ENCODE measurements around the gene TIGD7. TPM values are rescaled to one million over a fixed set of nuclear protein-coding genes. Genes with fewer than 3 reads are reported as not detected.

Gene TIGD7
- total and polyA plus RNA-seq, 2 of the 8 experiments (the other 6 are each of a cell fraction or from before 2014, with no cell fraction given), result 3.0 to 8.9 TPM

GRCh38 chr16:3295783-3296182, 9.4 kb downstream of the TIGD7 start:
- DNase-seq (ENCODE audit: low read depth in 1 of 2, low spot score in 2 of 2), result no peak
- Histone ChIP-seq H3K23me2 (ENCODE audit: low read depth, low read length) (no peaks in the 10 kb centered on the region), H3K4me3 (ENCODE audit: extremely low read depth in 1 of 4, insufficient read depth in 2 of 4, low read depth in 3 of 4, low read length in 4 of 4) (no peak overlapping the region), H4K8ac (ENCODE audit: extremely low read depth, insufficient read depth, low read length) (no peak overlapping the region; the same call in 1 of the 2 replicates), H4K20me1 (replicated peaks in 1 of 2; ENCODE audit: control insufficient read depth in 1 of 2, insufficient read depth in 2 of 2, low read length in 2 of 2) (no peaks in the 10 kb centered on the region), H3K9me3 (ENCODE audit: insufficient read depth in 2 of 2, low read depth in 1 of 2, low read length in 1 of 2) (peaks cover 30 to 46% of the 10 kb centered on the region in 2 experiments), H3K27me3 (replicated peaks in 1 of 4; ENCODE audit: control insufficient read depth in 3 of 4, extremely low read depth in 1 of 4, insufficient read depth in 3 of 4, low read length in 3 of 4) (no peaks in the 10 kb centered on the region), H2BK120ac (replicated peaks; ENCODE audit: low read depth, low read length) (no peak overlapping the region), H3K23ac (ENCODE audit: insufficient read length) (no peak overlapping the region), H2AK5ac (ENCODE audit: low read depth, low read length) (no peak overlapping the region), H3K79me1 (ENCODE audit: low read depth, low read length) (no peaks in the 10 kb centered on the region; the same call in 1 of the 2 replicates), H3K14ac (ENCODE audit: insufficient read length) (no peak overlapping the region), H3K4ac (replicated peaks; ENCODE audit: insufficient read length, low read depth, low read length) (no peak overlapping the region), H3K27ac (ENCODE audit: low read depth, low read length) (no peak overlapping the region), H2AFZ (ENCODE audit: low read length) (no peak overlapping the region), H2BK12ac (ENCODE audit: low read depth, low read length) (no peak overlapping the region), H4K91ac (replicated peaks; ENCODE audit: insufficient read length, low read length) (no peak overlapping the region), H3K9ac (replicated peaks in 1 of 4; ENCODE audit: extremely low read depth in 1 of 4, low read depth in 3 of 4, low read length in 3 of 4) (no peak overlapping the region), H3K18ac (ENCODE audit: extremely low read depth, low read length) (no peak overlapping the region), H3K79me2 (ENCODE audit: control insufficient read depth in 1 of 2, insufficient read depth in 2 of 2, low read length in 2 of 2) (peaks cover 0 to under 1% of the 10 kb centered on the region in 2 experiments; a peak in 1 of 4 replicates), H4K5ac (ENCODE audit: insufficient read length, low read depth, low read length) (no peak overlapping the region), H3K4me2 (ENCODE audit: insufficient read depth in 1 of 2, low read depth in 2 of 2, low read length in 2 of 2) (no peak overlapping the region), H3K36me3 (ENCODE audit: control insufficient read depth in 2 of 4, insufficient read depth in 4 of 4, low read length in 3 of 4) (peaks cover 5 to 47% (median 22%) of the 10 kb centered on the region in 4 experiments), H3K56ac (replicated peaks; ENCODE audit: insufficient read length, low read depth, low read length) (no peak overlapping the region), H2BK20ac (ENCODE audit: low read length) (no peak overlapping the region), H2BK5ac (ENCODE audit: low read depth, low read length) (no peak overlapping the region), H2BK15ac (ENCODE audit: low read length) (no peak overlapping the region), H3K4me1 (replicated peaks in 1 of 4; ENCODE audit: control insufficient read depth in 3 of 4, insufficient read depth in 4 of 4, low read length in 3 of 4) (no peaks in the 10 kb centered on the region)
- TF ChIP-seq, protein P1, sequence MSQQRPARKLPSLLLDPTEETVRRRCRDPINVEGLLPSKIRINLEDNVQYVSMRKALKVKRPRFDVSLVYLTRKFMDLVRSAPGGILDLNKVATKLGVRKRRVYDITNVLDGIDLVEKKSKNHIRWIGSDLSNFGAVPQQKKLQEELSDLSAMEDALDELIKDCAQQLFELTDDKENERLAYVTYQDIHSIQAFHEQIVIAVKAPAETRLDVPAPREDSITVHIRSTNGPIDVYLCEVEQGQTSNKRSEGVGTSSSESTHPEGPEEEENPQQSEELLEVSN (IDR thresholded peaks at IDR 0.05), result no peak
- TF ChIP-seq POLR2AphosphoS5 (IDR thresholded peaks at IDR 0.05; ENCODE audit: low read depth, low read length) (no peak), RBBP5 (IDR thresholded peaks at IDR 0.05; ENCODE audit: borderline replicate concordance, low read depth, low read length) (no peak), SUZ12 (IDR thresholded peaks at IDR 0.05; ENCODE audit: low read length) (no peak), CHD2 (IDR thresholded peaks at IDR 0.05; ENCODE audit: low read length) (no peak), POLR2A (IDR thresholded peaks at IDR 0.05; ENCODE audit: control extremely low read depth in 1 of 2, low read depth in 2 of 2, low read length in 2 of 2) (no peak), EGR1 (IDR thresholded peaks at IDR 0.05; ENCODE audit: borderline replicate concordance, low read depth, low read length) (no peak), EP300 (IDR thresholded peaks at IDR 0.05; ENCODE audit: borderline replicate concordance in 1 of 2, low read depth in 2 of 2, low read length in 2 of 2) (no peak), NRF1 (IDR thresholded peaks at IDR 0.05; ENCODE audit: low read depth, low read length) (no peak), TBP (IDR thresholded peaks at IDR 0.05; ENCODE audit: low read depth, low read length) (no peak)
- ChIA-PET CTCF (ENCODE audit: partially characterized antibody) (interaction anchor here (1.5 kb wide), 1 partner anchor 13 kb away, joined by 4 read pairs; the partner anchor contains the start of gene ZNF263), POLR2A (ENCODE audit: partially characterized antibody) (interaction anchor here (0.9 to 4.1 kb wide), 3 partner anchors 9 to 11 kb away, joined by 3 to 33 read pairs (median 7); partner anchors contain the start of genes ZNF263 and ZNF75A)
- WGBS, 2 experiments (ENCODE audit: extremely low coverage in 1 of 2, insufficient coverage in 1 of 2, insufficient read length in 1 of 2, insufficient replicate concordance in 2 of 2, low coverage in 1 of 2, low lambda C conversion rate in 2 of 2, missing lambda C conversion rate in 1 of 2), result 83% methylated on average over 13 of the region's 13 CpGs; no CpG with 5 or more reads in 1 of the 2 experiments
- FAIRE-seq, result no peak
